Type B pancreatic cell (in vitro differentiated cells): Measurements from ENCODE around the gene TMEM132D. TPM values are rescaled to one million over a fixed set of nuclear protein-coding genes. Genes with fewer than 3 reads are reported as not detected.

Source experiments
- DNase-seq: peaks from one replicate; pipeline ENCODE4 v3.0.0; 2021; ENCODE audit warnings: mixed read lengths; ENCODE audit not compliant: unreplicated experiment; ENCODE audit errors: extremely low spot score
- H3K27ac Mint-ChIP-seq: 2 replicates; pipeline ENCODE4 v1.8.0; 2021; ENCODE audit warnings: mild to moderate bottlenecking, mixed read lengths
- H3K27me3 Mint-ChIP-seq: 2 replicates; pipeline ENCODE4 v1.8.0; 2021; ENCODE audit warnings: mixed read lengths
- H3K36me3 Mint-ChIP-seq: 2 replicates; pipeline ENCODE4 v1.8.0; 2021; ENCODE audit warnings: mixed read lengths
- H3K4me1 Mint-ChIP-seq: one replicate; pipeline ENCODE4 v1.8.0; 2021; ENCODE audit warnings: mixed read lengths; ENCODE audit not compliant: unreplicated experiment
- H3K4me3 Mint-ChIP-seq: 2 replicates; pipeline ENCODE4 v1.8.0; 2021; ENCODE audit warnings: mild to moderate bottlenecking, mixed read lengths
- H3K9me3 Mint-ChIP-seq: 2 replicates; pipeline ENCODE4 v1.8.0; 2021; ENCODE audit warnings: mixed read lengths
- CTCF ChIP-seq: fragments of 200-600 bp; sonication (generic); conservative IDR thresholded peaks from 2 replicates; pipeline ENCODE4 v1.5.0; 2021; ENCODE audit warnings: antibody characterized with exemption, mild to moderate bottlenecking
- total RNA-seq: library from RNA; stranded (reverse); gene quantifications from 2 replicates; pipeline ENCODE4 v1.2.1, GENCODE V29; 2021; ENCODE audit warnings: low replicate concordance

The TMEM132D gene
- total RNA-seq, 1 donor from 2014 or later: 1.8 TPM

GRCh38 chr12:129570796-129571400 lies 332.9 kb downstream of the TMEM132D start:
- Mint-ChIP-seq H3K4me1 (no peaks in the 10 kb centered on the region), H3K4me3 (no peak overlapping the region)
- TF ChIP-seq CTCF: no peak

GRCh38 chr12:129566800-129567199 lies 337.0 kb downstream of the TMEM132D start:
- Mint-ChIP-seq H3K9me3 (no peaks in the 10 kb centered on the region), H3K27ac (no peak overlapping the region), H3K4me3 (no peak overlapping the region), H3K4me1 (no peaks in the 10 kb centered on the region), H3K36me3 (no peaks in the 10 kb centered on the region), H3K27me3 (no peaks in the 10 kb centered on the region)
- no peak for DNase-seq
- no peak for TF ChIP-seq CTCF

More at GRCh38 chr12:129570796-129571400, 332.9 kb downstream of the TMEM132D start:
- Mint-ChIP-seq H3K9me3 (no peaks in the 10 kb centered on the region), H3K27me3 (no peaks in the 10 kb centered on the region), H3K36me3 (no peaks in the 10 kb centered on the region), H3K27ac (no peak overlapping the region)
- no peak for DNase-seq

GRCh38 chr12:129564768-129565167 lies 339.1 kb downstream of the TMEM132D start:
- H3K4me1 Mint-ChIP-seq: no peaks in the 10 kb centered on the region
- H3K9me3 Mint-ChIP-seq: no peaks in the 10 kb centered on the region
- DNase-seq: no peak
- no peaks in the 10 kb centered on the region for H3K36me3 Mint-ChIP-seq
- no peak overlapping the region for H3K27ac Mint-ChIP-seq
- H3K27me3 Mint-ChIP-seq: peaks cover 6% of the 10 kb centered on the region
- no peak overlapping the region for H3K4me3 Mint-ChIP-seq
- TF ChIP-seq CTCF: no peak

GRCh38 chr12:129563266-129563665 lies 340.6 kb downstream of the TMEM132D start:
- no peak for TF ChIP-seq CTCF
- no peaks in the 10 kb centered on the region for H3K9me3 Mint-ChIP-seq
- peaks cover 11% of the 10 kb centered on the region for H3K27me3 Mint-ChIP-seq
- no peak overlapping the region for H3K27ac Mint-ChIP-seq
- H3K4me3 Mint-ChIP-seq: no peak overlapping the region
- DNase-seq: no peak
- no peaks in the 10 kb centered on the region for H3K36me3 Mint-ChIP-seq
- H3K4me1 Mint-ChIP-seq: no peaks in the 10 kb centered on the region

GRCh38 chr12:129561304-129561703 lies 342.5 kb downstream of the TMEM132D start:
- peaks cover 18% of the 10 kb centered on the region for H3K27me3 Mint-ChIP-seq
- H3K4me3 Mint-ChIP-seq: no peak overlapping the region
- TF ChIP-seq CTCF: no peak
- H3K4me1 Mint-ChIP-seq: no peaks in the 10 kb centered on the region
- H3K27ac Mint-ChIP-seq: no peak overlapping the region
- H3K9me3 Mint-ChIP-seq: no peaks in the 10 kb centered on the region
- DNase-seq: no peak
- no peaks in the 10 kb centered on the region for H3K36me3 Mint-ChIP-seq

- no peak for TF ChIP-seq CTCF
- Mint-ChIP-seq H3K27me3 (peaks cover 20% of the 10 kb centered on the region), H3K4me3 (no peak overlapping the region), H3K36me3 (no peaks in the 10 kb centered on the region), H3K9me3 (no peaks in the 10 kb centered on the region), H3K27ac (no peak overlapping the region), H3K4me1 (no peaks in the 10 kb centered on the region)
- no peak for DNase-seq
Measured at GRCh38 chr12:129559776-129560175, 344.0 kb downstream of the TMEM132D start.
